NCI-H146 (cell line): ENCODE data around the gene GALNT18.
"Not testable (repeated sequence)": the region's sequence is repeated elsewhere in the genome, so short reads cannot be mapped to it uniquely, and the experiment has no call there.

Experiments used
- DNase-seq: peaks from one replicate; lab custom pipeline; 2025; lab: John Stamatoyannopoulos, UW

Gene GALNT18

DNA sequence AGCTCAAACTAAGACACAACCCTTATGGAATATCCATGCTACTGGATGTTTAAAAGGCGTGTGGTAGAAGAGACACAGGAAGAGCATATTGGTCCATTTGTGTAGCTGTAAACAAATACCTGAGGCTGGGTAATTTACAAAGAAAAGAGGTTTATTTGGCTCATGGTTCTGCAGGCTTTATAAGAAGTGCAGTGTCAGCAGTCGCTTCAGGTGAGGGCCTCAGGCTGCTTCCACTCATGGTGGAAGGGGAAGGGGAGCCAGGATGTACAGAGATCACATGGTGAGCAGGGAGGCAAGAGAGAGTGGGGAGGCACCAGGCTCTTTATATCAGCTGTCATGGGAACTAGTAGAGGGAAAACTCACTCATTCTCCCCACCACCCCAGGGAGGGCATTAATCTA lies 237.0 kb downstream of the GALNT18 start:
- DNase-seq, result no peak

DNA sequence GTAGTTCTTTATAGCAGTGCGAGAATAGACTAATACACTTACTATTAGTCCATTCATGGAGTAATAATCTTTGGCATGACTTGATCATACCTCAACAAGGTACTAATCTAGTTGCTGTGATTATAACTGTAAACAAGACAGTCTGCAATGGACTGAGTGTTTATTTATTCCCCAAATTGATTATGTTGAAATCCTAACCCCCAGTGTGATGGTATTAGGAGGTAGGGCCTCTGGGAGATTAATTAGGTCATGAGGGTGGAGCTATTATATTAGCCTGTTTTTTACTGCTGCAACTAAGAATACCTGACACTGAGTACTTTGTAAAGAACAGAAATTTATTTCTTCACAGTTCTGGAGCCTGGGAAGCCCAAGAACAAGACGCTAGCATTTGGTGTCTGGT lies 237.8 kb downstream of the GALNT18 start:
- no peak for DNase-seq

- peak; percentile 91 for DNase-seq
Measured at GRCh38 chr11:11382858-11383532, 238.8 kb downstream of the GALNT18 start.

DNA sequence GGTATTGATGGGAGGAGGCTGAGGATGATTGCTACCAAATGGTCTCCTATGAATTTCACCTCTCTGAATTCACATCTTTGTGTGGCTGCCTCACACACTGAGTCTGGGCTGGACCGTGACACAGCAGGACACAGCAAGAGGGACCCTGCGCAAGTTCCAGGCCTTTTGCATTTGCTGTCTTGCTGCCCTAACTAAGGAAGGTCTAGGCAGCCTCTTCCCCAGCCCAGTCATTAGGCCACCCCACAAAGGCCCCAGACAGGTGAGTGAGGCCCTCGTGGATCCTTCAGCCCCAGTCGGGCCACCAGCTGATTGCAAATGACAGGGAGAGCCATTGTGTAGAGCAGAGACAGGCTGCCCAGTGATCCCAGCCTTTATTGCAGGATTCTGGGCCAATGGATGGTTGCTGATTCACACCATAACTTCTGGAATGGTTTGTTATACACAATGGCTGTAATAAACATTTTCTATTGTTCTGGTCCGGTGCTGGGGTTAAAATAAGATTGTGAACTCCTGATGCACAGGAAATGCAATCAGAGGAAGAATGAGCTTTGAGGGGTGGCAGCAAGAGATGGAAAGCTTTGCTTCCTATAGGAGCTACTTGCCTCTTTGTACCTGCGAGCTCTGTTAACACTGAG lies 240.2 kb downstream of the GALNT18 start:
- DNase-seq, result peak; percentile 26

GRCh38 chr11:11380883-11381282 lies 240.9 kb downstream of the GALNT18 start:
- no peak for DNase-seq

- no peak for DNase-seq
Measured at GRCh38 chr11:11380340-11380739, 241.5 kb downstream of the GALNT18 start.

DNA sequence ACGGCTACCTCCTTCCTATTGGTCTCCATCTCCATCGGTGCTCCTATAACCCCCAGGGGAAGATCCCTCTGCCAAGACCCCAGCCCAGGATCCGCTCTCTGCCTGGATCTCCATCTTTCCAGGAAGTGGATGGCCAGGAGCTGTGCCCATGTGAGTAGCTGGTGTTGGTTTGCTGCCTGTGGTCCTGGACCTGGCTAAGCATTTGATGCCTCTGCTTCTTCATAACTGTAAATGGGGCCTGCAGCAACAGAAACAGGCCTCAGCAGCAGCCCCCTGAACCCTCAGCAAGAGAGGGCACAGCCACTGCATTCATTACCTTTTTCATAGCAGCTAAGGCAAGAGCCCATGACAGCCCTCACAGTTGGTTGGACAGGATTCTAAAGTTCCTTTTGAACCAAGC lies 242.1 kb downstream of the GALNT18 start:
- no peak for DNase-seq

DNA sequence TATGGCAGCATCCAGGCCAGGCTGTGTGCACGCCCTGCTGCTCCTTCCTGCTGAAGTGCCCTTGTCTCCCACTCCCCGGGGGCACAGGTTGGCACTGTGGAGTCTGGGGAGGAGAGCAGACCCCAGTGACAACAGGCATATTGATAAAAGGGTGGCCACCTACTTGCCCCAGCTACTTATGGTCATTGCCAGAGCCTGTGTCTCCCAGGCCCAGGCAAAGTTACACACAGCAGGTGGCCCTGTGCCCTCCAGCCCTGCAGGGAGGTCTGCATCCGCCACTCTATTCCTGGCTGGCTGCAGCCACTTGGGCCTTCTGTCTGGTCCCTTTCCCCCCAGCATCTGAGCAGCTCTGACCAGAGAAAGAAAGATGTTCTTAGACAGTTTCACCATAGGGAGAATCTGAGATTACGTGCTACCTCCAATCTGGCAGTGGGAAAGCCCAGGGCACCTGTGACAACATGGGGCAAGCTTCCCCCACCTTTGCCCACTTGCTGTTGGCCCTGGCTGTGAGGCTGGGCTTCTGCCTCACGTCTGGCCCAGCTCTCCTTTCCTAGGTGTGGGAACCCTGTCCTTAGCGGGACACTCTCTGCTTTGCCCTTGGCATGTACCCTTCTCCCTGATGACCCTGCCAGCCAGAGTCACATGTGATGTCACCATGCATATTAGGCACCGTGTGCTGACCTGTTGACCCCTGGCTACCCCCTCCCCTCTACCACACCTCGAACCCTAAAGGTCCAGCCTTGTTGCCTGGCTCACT lies 243.4 kb downstream of the GALNT18 start:
- no peak for DNase-seq

DNA sequence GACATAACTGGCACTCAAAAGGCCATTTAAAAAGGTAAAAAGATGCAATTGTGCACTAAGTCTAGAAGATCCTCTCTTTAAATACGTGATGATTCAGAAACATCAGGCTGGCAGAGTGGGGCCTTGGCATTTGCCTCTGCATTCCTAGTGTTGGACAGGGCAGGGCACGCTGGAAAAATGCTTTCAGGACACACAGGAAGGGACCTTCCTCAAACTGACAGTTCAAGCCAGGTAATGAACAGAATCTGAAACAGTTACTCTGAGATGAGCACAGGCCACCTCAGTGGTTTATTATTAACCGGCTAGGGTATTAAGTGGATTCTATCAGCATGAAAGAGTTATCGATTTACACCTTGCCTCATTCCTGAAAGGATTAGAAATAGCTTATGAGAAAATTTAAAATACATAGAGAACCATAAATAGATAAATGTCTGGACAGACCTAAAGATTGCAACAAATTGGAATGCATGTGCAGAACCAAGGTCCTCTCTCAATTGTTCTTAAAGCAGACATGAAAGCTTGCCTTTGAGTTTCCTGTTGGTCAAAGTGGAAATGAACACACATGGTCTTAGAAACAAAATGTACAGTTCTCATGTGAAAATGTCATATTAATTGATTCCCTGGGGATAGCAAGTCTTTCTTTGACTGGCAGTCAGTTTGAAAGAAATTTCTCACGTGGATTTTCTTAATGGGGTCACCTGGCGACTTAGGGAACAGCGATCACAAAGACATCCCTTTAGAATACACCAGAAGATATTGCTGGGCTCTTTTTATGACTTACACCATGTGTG lies 247.3 kb downstream of the GALNT18 start:
- no peak for DNase-seq

- DNase-seq, result no peak
Measured at GRCh38 chr11:11373934-11374333, 247.9 kb downstream of the GALNT18 start.

DNA sequence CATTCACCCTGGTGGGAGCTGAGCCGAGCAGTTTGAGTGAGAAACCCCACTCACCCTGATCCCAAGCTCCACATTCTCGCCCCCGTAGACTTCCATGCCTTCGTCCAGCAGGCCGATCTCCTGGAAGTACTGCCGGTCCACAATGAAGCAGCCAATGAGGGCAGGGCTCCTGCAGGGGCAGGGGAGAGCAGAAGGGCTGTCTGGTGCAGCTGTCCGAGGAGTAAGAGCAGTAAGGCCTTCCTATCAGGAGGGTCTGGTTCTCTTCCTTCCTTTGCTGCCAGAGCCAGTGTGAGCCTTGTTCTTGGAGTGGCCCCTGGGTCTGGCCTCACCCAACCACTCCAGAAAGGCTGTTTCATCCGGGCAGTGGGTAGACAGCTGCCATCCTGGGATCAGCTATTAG lies 249.3 kb downstream of the GALNT18 start:
- DNase-seq, result no peak

GRCh38 chr11:11370962-11371303 lies 250.9 kb downstream of the GALNT18 start:
- no peak for DNase-seq

DNA sequence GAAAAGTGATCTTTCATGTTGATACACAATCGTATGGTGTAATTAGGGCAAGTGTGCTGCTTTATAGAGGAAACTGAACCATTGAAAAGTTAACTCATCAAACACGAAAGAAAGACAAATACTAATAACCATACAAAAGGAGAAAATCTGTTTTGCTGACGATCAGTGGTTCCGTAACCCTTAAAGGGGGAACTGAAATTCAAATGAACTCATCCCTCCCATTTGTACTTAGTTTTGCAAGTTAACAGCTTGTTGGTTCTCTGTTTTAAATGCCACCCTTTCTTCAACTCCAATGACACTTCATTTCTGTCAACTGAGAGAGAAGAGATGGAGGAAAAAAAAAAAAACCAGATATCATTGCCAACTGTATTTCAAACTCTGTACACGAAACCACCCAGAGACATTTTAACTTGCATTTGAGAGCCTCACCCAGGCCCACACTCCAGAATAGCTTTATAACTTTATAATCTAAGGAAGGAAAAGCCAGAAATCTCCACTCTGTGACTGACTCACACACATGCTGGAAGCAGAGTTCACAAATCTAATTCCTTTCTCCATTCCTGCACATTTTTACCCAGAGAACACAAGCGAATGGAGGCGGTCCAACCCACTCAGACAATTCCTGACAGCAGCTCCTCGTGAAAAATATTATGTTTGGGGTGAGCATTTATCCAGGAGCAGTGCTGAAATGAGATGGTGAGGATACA lies 251.4 kb downstream of the GALNT18 start:
- no peak for DNase-seq

DNA sequence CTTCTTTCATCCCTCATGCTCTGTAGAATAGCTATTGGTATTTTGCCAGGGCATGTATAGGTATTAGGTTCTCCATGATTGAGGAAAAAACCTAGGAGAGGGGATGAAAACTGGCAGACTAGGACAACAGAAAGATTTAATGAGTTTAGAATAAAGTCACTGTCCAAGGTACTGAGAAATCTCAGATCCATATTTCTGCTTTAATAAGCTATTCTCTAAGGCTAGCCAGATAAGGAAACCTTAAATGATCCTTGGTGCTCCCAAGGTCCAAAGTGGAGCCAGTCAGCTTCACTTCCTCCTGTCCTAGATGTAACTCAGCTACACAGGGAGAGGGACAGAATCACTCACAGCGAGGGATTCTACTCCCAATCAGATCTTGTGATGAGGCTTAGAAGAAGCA lies 255.0 kb downstream of the GALNT18 start:
- DNase-seq, result no peak

DNA sequence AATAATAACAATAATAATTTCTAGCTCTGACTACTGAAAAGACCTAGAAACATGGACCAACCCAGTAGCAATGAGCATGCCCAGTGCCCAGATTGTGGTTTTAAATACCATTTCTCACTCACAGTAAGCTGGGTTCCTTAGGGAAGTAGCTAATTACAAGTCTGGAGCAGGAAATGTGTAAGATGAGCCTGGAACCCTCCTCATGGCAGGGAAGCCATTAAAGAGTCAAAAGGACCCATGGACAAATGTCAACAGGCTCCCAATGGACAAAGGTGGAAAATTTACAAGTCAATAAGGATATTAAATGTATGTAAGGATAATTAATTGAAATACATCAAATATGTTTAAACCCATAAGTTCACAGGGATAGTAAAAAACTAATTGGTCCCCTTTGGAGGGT lies 258.1 kb downstream of the GALNT18 start:
- DNase-seq, result peak; percentile 30

DNA sequence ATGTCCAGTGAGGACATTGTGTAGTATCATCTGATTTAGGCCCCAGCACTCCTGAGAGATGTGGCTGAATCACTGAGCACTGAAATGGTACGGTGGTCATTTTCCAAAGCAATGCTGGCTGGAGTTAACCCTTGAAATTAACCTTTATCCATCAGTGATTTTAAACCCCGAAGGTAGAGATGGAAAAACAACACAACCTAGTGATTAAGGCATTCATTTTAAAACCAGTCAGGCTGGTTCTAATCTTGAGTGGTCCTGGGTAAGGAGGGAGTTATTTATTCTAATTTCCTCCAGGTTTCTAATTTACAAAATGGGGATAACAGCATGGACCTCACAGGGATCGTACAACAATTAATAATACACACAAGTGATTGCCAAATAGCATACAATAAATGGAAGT lies 262.2 kb downstream of the GALNT18 start:
- no peak for DNase-seq

GRCh38 chr11:11356842-11357241 lies 265.0 kb downstream of the GALNT18 start:
- no peak for DNase-seq

GRCh38 chr11:11352878-11353277 lies 268.9 kb downstream of the GALNT18 start, which contains the start of gene CSNK2A3:
TSS of gene CSNK2A3 (minus strand) at chr11:11353250. CDS start at chr11:11353119, 131 bp downstream.
- DNase-seq, result not testable (repeated sequence)

DNA sequence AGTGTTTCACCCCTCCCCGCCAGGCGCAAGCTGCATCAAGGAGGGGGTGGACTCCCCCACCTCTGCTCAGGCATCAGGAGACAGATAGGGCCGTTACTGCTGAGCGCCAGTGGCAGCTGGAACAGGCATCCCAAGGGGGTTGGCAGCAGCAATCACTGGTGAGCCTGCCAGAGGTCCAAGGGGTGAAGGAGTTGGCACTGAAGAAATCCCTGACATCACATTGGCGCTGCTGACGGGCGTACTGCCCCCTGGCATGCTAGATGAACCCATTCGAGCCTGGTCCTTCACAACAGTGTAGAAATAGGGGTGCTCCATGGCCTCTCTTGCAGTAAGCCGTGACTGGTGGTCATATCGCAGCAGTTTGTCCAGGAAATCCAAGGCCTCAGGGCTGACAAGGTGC lies 270.0 kb downstream of the GALNT18 start:
- not testable (repeated sequence) for DNase-seq

GRCh38 chr11:11351042-11351586 lies 270.7 kb downstream of the GALNT18 start:
- DNase-seq, result no peak

- no peak for DNase-seq
Measured at GRCh38 chr11:11349870-11350337, 271.9 kb downstream of the GALNT18 start.
